HS-27A (cell line): ENCODE results near the gene PGF.

Experiments
- DNase-seq: peaks from one replicate; pipeline ENCODE4 v3.0.0-alpha.2; 2012; ENCODE audit warnings: low read depth, missing footprints

Gene PGF

GRCh38 chr14:74978416-74978947, 23.1 kb upstream of the PGF start:
- no peak for DNase-seq

GRCh38 chr14:74977901-74978385, 22.5 kb upstream of the PGF start:
- DNase-seq, result no peak

GRCh38 chr14:74977164-74977900, 21.9 kb upstream of the PGF start:
- DNase-seq, result no peak

- DNase-seq, result no peak
Observed at GRCh38 chr14:74976264-74977113, 21.1 kb upstream of the PGF start.

GRCh38 chr14:74975059-74975810, 19.8 kb upstream of the PGF start:
- no peak for DNase-seq

GRCh38 chr14:74974364-74975058, 19.1 kb upstream of the PGF start:
- no peak for DNase-seq

GRCh38 chr14:74973905-74974363, 18.5 kb upstream of the PGF start:
- no peak for DNase-seq

GRCh38 chr14:74973003-74973653, 17.7 kb upstream of the PGF start:
- no peak for DNase-seq

- DNase-seq, result no peak
Observed at GRCh38 chr14:74968811-74969210, 13.4 kb upstream of the PGF start.

- no peak for DNase-seq
Observed at GRCh38 chr14:74965486-74966153, 10.2 kb upstream of the PGF start.

GRCh38 chr14:74964787-74965485, 9.5 kb upstream of the PGF start:
- no peak for DNase-seq

- no peak for DNase-seq
Observed at GRCh38 chr14:74963705-74964271, 8.4 kb upstream of the PGF start.

- no peak for DNase-seq
Observed at GRCh38 chr14:74963178-74963704, 7.8 kb upstream of the PGF start.

- no peak for DNase-seq
Observed at GRCh38 chr14:74962493-74962892, 7.1 kb upstream of the PGF start.

GRCh38 chr14:74962046-74962445, 6.6 kb upstream of the PGF start:
- DNase-seq, result no peak

GRCh38 chr14:74961238-74961911, 6.0 kb upstream of the PGF start:
- DNase-seq, result no peak

GRCh38 chr14:74960736-74961135, 5.3 kb upstream of the PGF start:
- no peak for DNase-seq

GRCh38 chr14:74959596-74960180, 4.3 kb upstream of the PGF start:
- no peak for DNase-seq
